HG03025 (cell line): ENCODE results near the gene KLHL21.

ENCODE experiments used
- ATAC-seq: cut with Tn5 transposase; IDR thresholded peaks from one replicate; pipeline ENCODE4 v1.9.1; 2021; ENCODE audit warnings: mild to moderate bottlenecking, moderate library complexity; ENCODE audit not compliant: unreplicated experiment, low FRiP score

Gene KLHL21

GRCh38 chr1:6586404-6586816, 16.3 kb downstream of the KLHL21 start:
- no peak for ATAC-seq

- no peak for ATAC-seq
Measured at GRCh38 chr1:6585841-6586240, 16.8 kb downstream of the KLHL21 start.

GRCh38 chr1:6585081-6585722, 17.5 kb downstream of the KLHL21 start:
- ATAC-seq: no peak

GRCh38 chr1:6584126-6585080, 18.3 kb downstream of the KLHL21 start:
- no peak for ATAC-seq

- ATAC-seq: no peak
Measured at GRCh38 chr1:6582370-6582769, 20.3 kb downstream of the KLHL21 start.

GRCh38 chr1:6581561-6582305, 20.9 kb downstream of the KLHL21 start:
- no peak for ATAC-seq

GRCh38 chr1:6580593-6581409, 21.9 kb downstream of the KLHL21 start:
- ATAC-seq: no peak

GRCh38 chr1:6580119-6580592, 22.5 kb downstream of the KLHL21 start:
- ATAC-seq: peak; percentile 10

GRCh38 chr1:6579374-6580118, 23.1 kb downstream of the KLHL21 start, which contains the start of gene ZBTB48:
Gene ZBTB48, plus strand, starts transcription at chr1:6579994. Its CDS starts 616 bp downstream, at chr1:6580610.
- peak; percentile 85 for ATAC-seq

- ATAC-seq: no peak
Measured at GRCh38 chr1:6578624-6579373, 23.9 kb downstream of the KLHL21 start.

- no peak for ATAC-seq
Measured at GRCh38 chr1:6577831-6578525, 24.7 kb downstream of the KLHL21 start.

GRCh38 chr1:6574818-6575217, 27.9 kb downstream of the KLHL21 start:
- ATAC-seq: no peak

GRCh38 chr1:6574025-6574620, 28.5 kb downstream of the KLHL21 start:
- ATAC-seq: no peak

GRCh38 chr1:6572653-6573383, 29.9 kb downstream of the KLHL21 start:
- ATAC-seq: no peak

- ATAC-seq: no peak
Measured at GRCh38 chr1:6570987-6571386, 31.7 kb downstream of the KLHL21 start.

- ATAC-seq: no peak
Measured at GRCh38 chr1:6570100-6570499, 32.6 kb downstream of the KLHL21 start.

GRCh38 chr1:6569033-6569432, 33.6 kb downstream of the KLHL21 start:
- no peak for ATAC-seq
